Measurements from ENCODE around the gene CTNNA2. TPM values are rescaled to one million over a fixed set of nuclear protein-coding genes. Genes with fewer than 3 reads are reported as not detected.

The CTNNA2 gene
- total RNA-seq, 1 experiment from 2014 or later, result 2.6 TPM

GRCh38 chr2:80153768-80154167 lies 640.9 kb downstream of the CTNNA2 start:
- no peak for DNase-seq
- no peaks in the 10 kb centered on the region for H3K27me3 ChIP-seq (ENCODE audit: control insufficient read depth, insufficient read depth, low read length)
- H3K4me3 ChIP-seq (ENCODE audit: insufficient read depth, low read depth, low read length), result no peak overlapping the region
- H3K36me3 ChIP-seq (replicated peaks; ENCODE audit: control insufficient read depth, insufficient read depth, low read length), result no peaks in the 10 kb centered on the region

DNA sequence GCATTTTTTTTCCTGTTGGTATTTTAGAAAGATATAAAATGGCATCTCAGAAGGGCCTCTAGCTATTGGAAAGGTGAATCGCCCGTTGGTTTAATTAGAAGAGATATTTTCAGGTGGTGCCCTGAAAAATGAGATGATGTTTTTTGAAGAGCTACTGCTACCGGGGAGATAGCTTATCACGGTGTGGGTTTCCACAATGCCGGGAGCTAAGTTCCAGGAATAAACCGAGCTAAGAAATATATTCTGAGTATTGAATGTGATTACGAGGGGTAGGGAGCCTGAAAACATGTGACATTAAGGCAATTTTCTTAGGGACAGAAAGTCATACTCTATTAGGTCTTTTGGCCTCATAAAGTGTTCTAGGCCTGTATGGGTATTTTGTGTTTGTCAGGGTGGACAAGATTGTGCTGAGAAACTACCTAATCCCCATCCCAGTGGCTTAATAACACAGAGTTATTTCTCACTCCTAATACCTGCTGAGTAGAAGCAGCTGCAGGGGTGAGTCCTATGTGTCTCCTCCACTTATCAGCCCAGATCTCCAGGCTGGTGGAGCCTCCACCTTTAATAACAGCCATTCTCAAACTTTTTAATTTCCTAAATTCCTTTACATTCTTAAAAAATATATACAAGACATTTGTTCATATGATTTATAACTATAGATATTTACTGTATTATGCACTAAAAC lies 641.5 kb downstream of the CTNNA2 start:
- no peak for DNase-seq
- Histone ChIP-seq H3K36me3 (replicated peaks; ENCODE audit: control insufficient read depth, insufficient read depth, low read length) (no peaks in the 10 kb centered on the region), H3K4me3 (ENCODE audit: insufficient read depth, low read depth, low read length) (no peak overlapping the region), H3K27me3 (ENCODE audit: control insufficient read depth, insufficient read depth, low read length) (no peaks in the 10 kb centered on the region)

GRCh38 chr2:80164375-80164774 lies 651.5 kb downstream of the CTNNA2 start:
- no peak for DNase-seq
- Histone ChIP-seq H3K36me3 (replicated peaks; ENCODE audit: control insufficient read depth, insufficient read depth, low read length) (no peaks in the 10 kb centered on the region), H3K4me3 (ENCODE audit: insufficient read depth, low read depth, low read length) (no peak overlapping the region)

DNA sequence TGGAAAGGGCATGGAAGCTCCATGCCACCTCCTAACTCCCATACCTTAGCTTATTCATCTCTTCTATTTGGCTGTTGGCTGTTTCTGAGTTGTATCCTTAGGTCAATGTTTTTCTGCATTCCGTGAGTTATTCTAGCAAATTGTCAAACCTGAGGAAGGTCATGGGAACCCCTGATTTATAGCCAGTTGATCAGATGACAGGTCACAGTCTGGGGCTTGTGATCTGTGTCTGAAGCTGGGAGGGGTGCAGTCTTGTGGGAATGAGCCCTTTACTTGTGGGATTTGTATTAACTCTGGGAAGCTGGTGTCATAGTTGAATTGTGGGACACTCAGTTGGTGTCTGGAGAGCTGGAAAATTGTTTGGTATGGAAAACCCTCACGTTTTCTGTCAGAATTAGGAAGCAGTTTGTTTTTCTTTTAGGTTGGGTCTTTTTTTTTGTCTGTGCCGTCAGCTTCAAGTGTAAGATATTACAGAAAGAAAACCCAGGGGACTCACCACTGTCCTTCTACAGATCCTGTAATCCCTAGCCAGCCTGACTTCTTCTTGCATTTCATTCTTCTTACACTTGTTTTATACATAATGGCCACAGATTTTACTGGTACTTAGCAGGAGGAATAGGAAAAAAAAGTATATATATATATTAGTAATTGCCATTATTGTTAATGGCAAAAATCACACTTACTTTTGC lies 653.8 kb downstream of the CTNNA2 start:
- H3K36me3 ChIP-seq (replicated peaks; ENCODE audit: control insufficient read depth, insufficient read depth, low read length), result no peaks in the 10 kb centered on the region
- DNase-seq, result no peak
- no peaks in the 10 kb centered on the region for H3K27me3 ChIP-seq (ENCODE audit: control insufficient read depth, insufficient read depth, low read length)
- H3K4me3 ChIP-seq (ENCODE audit: insufficient read depth, low read depth, low read length), result no peak overlapping the region

More at GRCh38 chr2:80164375-80164774, 651.5 kb downstream of the CTNNA2 start:
- no peaks in the 10 kb centered on the region for H3K27me3 ChIP-seq (ENCODE audit: control insufficient read depth, insufficient read depth, low read length)

DNA sequence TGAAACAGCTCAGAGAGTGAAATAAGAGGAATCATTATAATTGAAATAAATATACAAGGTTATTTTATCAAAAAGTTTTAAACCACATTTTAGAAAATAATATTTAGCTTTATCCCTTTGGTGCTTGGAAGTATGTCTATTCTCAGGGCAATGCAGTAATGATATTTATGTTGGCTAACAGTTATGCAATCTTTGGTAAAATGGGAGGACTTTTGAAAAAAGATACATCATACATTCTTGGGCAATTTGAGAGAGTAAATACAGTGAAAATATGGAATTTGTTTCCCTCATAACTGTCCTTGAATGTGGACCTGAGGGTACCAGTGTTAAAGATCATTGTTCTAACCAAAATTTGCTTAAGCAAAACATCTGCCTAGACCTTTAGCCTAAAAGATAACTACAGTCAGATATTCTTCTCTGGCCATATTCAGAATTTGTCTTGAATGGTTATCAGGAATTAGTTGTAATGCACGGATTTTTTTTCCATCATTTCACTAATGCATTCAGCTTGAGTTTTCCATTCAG lies 654.5 kb downstream of the CTNNA2 start:
- no peaks in the 10 kb centered on the region for H3K36me3 ChIP-seq (replicated peaks; ENCODE audit: control insufficient read depth, insufficient read depth, low read length)
- no peaks in the 10 kb centered on the region for H3K27me3 ChIP-seq (ENCODE audit: control insufficient read depth, insufficient read depth, low read length)
- H3K4me3 ChIP-seq (ENCODE audit: insufficient read depth, low read depth, low read length), result no peak overlapping the region
- DNase-seq, result no peak

- H3K4me3 ChIP-seq (ENCODE audit: insufficient read depth, low read depth, low read length), result no peak overlapping the region
- H3K36me3 ChIP-seq (replicated peaks; ENCODE audit: control insufficient read depth, insufficient read depth, low read length), result no peaks in the 10 kb centered on the region
- DNase-seq, result peak; percentile 6
These were observed 655.2 kb downstream of the CTNNA2 start for GRCh38 chr2:80168037-80168436.

DNA sequence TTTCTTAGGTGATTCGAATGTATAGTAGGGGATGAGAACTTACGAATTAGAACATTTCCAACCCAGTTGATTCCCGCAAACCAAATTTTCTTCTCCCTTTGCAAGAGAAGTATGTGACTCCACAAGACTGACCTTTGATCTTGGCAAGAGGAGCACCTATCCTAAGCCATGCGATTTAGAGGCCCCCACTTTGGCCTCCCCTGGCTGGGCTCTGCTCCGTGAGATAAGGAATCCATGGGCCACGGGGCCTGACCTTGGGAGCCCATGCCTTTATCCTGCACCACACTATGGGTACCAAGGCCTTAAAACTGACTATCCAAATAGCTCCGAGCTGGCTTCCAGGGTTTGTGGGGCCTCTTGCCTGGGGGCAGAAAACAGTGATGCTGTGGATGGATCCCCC lies 656.0 kb downstream of the CTNNA2 start:
- DNase-seq, result no peak
- no peak overlapping the region for H3K4me3 ChIP-seq (ENCODE audit: insufficient read depth, low read depth, low read length)
- no peaks in the 10 kb centered on the region for H3K27me3 ChIP-seq (ENCODE audit: control insufficient read depth, insufficient read depth, low read length)
- H3K36me3 ChIP-seq (replicated peaks; ENCODE audit: control insufficient read depth, insufficient read depth, low read length), result no peaks in the 10 kb centered on the region

More at GRCh38 chr2:80168037-80168436, 655.2 kb downstream of the CTNNA2 start:
- H3K27me3 ChIP-seq (ENCODE audit: control insufficient read depth, insufficient read depth, low read length), result no peaks in the 10 kb centered on the region

- DNase-seq, result no peak
- Histone ChIP-seq H3K4me3 (ENCODE audit: insufficient read depth, low read depth, low read length) (no peak overlapping the region), H3K36me3 (replicated peaks; ENCODE audit: control insufficient read depth, insufficient read depth, low read length) (no peaks in the 10 kb centered on the region), H3K27me3 (ENCODE audit: control insufficient read depth, insufficient read depth, low read length) (no peaks in the 10 kb centered on the region)
These were observed 657.2 kb downstream of the CTNNA2 start for GRCh38 chr2:80169811-80170594.

GRCh38 chr2:80185091-80185490 lies 672.2 kb downstream of the CTNNA2 start:
- Histone ChIP-seq H3K27me3 (ENCODE audit: control insufficient read depth, insufficient read depth, low read length) (no peaks in the 10 kb centered on the region), H3K4me3 (ENCODE audit: insufficient read depth, low read depth, low read length) (no peak overlapping the region), H3K36me3 (replicated peaks; ENCODE audit: control insufficient read depth, insufficient read depth, low read length) (no peaks in the 10 kb centered on the region)
- no peak for DNase-seq

GRCh38 chr2:80186262-80186661 lies 673.4 kb downstream of the CTNNA2 start:
- H3K27me3 ChIP-seq (ENCODE audit: control insufficient read depth, insufficient read depth, low read length), result no peaks in the 10 kb centered on the region
- no peak for DNase-seq
- no peaks in the 10 kb centered on the region for H3K36me3 ChIP-seq (replicated peaks; ENCODE audit: control insufficient read depth, insufficient read depth, low read length)
- no peak overlapping the region for H3K4me3 ChIP-seq (ENCODE audit: insufficient read depth, low read depth, low read length)

DNA sequence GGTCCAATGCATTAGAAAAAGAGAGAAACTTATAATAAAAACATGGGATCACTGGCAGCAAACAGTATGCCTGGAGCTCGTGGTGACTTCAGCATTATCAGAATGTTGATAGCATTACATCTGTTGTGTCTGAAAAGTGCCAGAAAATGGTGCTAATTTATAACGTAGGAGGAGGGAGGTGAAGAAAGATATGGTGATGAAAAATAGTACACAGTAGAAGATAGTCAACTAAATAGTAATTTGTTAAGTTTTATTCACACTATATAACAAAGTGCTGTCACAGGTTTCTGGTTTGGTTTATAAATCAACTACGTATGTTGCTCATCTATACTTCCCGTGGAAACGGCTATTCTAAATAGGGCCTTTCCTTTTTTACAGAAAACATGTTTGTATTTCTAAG lies 674.3 kb downstream of the CTNNA2 start:
- Histone ChIP-seq H3K4me3 (ENCODE audit: insufficient read depth, low read depth, low read length) (no peak overlapping the region), H3K27me3 (ENCODE audit: control insufficient read depth, insufficient read depth, low read length) (no peaks in the 10 kb centered on the region), H3K36me3 (replicated peaks; ENCODE audit: control insufficient read depth, insufficient read depth, low read length) (no peaks in the 10 kb centered on the region)
- DNase-seq, result no peak

GRCh38 chr2:80190166-80190565 lies 677.3 kb downstream of the CTNNA2 start:
- Histone ChIP-seq H3K4me3 (ENCODE audit: insufficient read depth, low read depth, low read length) (no peak overlapping the region), H3K27me3 (ENCODE audit: control insufficient read depth, insufficient read depth, low read length) (no peaks in the 10 kb centered on the region), H3K36me3 (replicated peaks; ENCODE audit: control insufficient read depth, insufficient read depth, low read length) (no peaks in the 10 kb centered on the region)
- no peak for DNase-seq

- DNase-seq, result no peak
- H3K36me3 ChIP-seq (replicated peaks; ENCODE audit: control insufficient read depth, insufficient read depth, low read length), result no peaks in the 10 kb centered on the region
- no peak overlapping the region for H3K4me3 ChIP-seq (ENCODE audit: insufficient read depth, low read depth, low read length)
- H3K27me3 ChIP-seq (ENCODE audit: control insufficient read depth, insufficient read depth, low read length), result no peaks in the 10 kb centered on the region
These were observed 680.7 kb downstream of the CTNNA2 start for GRCh38 chr2:80193566-80193965.

DNA sequence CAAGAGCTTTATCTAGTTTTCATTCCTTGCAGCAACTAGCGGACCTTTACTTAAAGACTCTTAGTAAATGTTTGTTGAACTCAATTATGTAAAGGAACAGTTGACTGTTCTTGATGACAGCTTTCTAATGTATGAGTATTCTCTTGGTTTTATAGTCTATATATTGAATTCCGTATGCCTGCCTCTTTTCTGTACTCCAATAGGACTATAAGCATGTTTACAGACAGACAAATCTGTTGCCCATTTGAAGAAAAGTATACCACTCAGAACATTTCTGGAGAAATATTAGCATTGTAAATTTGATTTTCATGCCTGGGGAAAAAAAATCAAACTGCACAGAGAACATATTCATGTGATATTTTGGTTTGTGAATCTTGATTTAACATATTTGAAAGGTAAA lies 682.2 kb downstream of the CTNNA2 start:
- no peaks in the 10 kb centered on the region for H3K27me3 ChIP-seq (ENCODE audit: control insufficient read depth, insufficient read depth, low read length)
- no peak for DNase-seq
- H3K4me3 ChIP-seq (ENCODE audit: insufficient read depth, low read depth, low read length), result no peak overlapping the region
- H3K36me3 ChIP-seq (replicated peaks; ENCODE audit: control insufficient read depth, insufficient read depth, low read length), result no peaks in the 10 kb centered on the region

- no peak for DNase-seq
- no peaks in the 10 kb centered on the region for H3K36me3 ChIP-seq (replicated peaks; ENCODE audit: control insufficient read depth, insufficient read depth, low read length)
- H3K27me3 ChIP-seq (ENCODE audit: control insufficient read depth, insufficient read depth, low read length), result no peaks in the 10 kb centered on the region
- no peak overlapping the region for H3K4me3 ChIP-seq (ENCODE audit: insufficient read depth, low read depth, low read length)
These were observed 685.2 kb downstream of the CTNNA2 start for GRCh38 chr2:80198042-80198441.
